Muscle layer of duodenum (tissue), 2 donors: ENCODE measurements around the gene AHSA1.

ENCODE experiments used
- H3K27ac ChIP-seq: one replicate; pipeline ENCODE4 v1.7.0; 2013; ENCODE audit warnings: mild to moderate bottlenecking, low read length
- H3K27me3 ChIP-seq: one replicate; pipeline ENCODE4 v1.7.0; 2013; ENCODE audit warnings: low read depth, mild to moderate bottlenecking, control low read depth, low read length
- H3K36me3 ChIP-seq, 2 donors: one replicate each; pipeline ENCODE4 v1.7.0; 2013; ENCODE audit warnings: low read length in 2 of 2, control low read depth in 1 of 2, mild to moderate bottlenecking in 1 of 2; ENCODE audit not compliant: insufficient read depth in 2 of 2, control insufficient read depth in 1 of 2
- H3K4me1 ChIP-seq, 2 donors: one replicate each; pipeline ENCODE4 v1.7.0; 2013; ENCODE audit warnings: low read length in 2 of 2, mild to moderate bottlenecking in 2 of 2, control low read depth in 1 of 2, moderate library complexity in 1 of 2; ENCODE audit not compliant: insufficient read depth in 2 of 2, control insufficient read depth in 1 of 2
- H3K4me3 ChIP-seq, 2 donors: one replicate each; pipeline ENCODE4 v1.7.0; 2013; ENCODE audit warnings: low read length in 2 of 2, low read depth in 1 of 2, mild to moderate bottlenecking in 1 of 2
- H3K9me3 ChIP-seq, 2 donors: one replicate each; pipeline ENCODE4 v1.7.0; 2013; ENCODE audit warnings: low read length in 2 of 2, control low read depth in 1 of 2, mild to moderate bottlenecking in 1 of 2; ENCODE audit not compliant: control insufficient read depth in 1 of 2
- donor health status: healthy.

AHSA1 gene

GRCh38 chr14:77495334-77495733, 37.4 kb downstream of the AHSA1 start:
- Histone ChIP-seq H3K27ac (no peak overlapping the region), H3K27me3 (peaks cover 21% of the 10 kb centered on the region), H3K36me3 (no peaks in the 10 kb centered on the region), H3K9me3 (no peaks in the 10 kb centered on the region), H3K4me3 (no peak overlapping the region), H3K4me1 (peaks cover 0 to 16% of the 10 kb centered on the region in 2 donors)

GRCh38 chr14:77498120-77498979, 40.5 kb downstream of the AHSA1 start, which contains the start of gene ISM2:
Gene ISM2, minus strand, starts transcription at chr14:77498816. Its CDS starts 23 bp downstream, at chr14:77498793.
- Histone ChIP-seq H3K36me3 (no peaks in the 10 kb centered on the region), H3K27me3 (peaks cover 22% of the 10 kb centered on the region), H3K4me1 (peaks cover 0 to 16% of the 10 kb centered on the region in 2 donors), H3K4me3 (peak within 1 kb of the TSS in 1 of 2 donors; percentile 71), H3K9me3 (peaks cover 0 to 3% of the 10 kb centered on the region in 2 donors), H3K27ac (no peak within 1 kb of the TSS)

- Histone ChIP-seq H3K36me3 (no peaks in the 10 kb centered on the region), H3K27ac (no peak overlapping the region), H3K4me1 (peaks cover 0 to 16% of the 10 kb centered on the region in 2 donors), H3K9me3 (peaks cover 0 to 4% of the 10 kb centered on the region in 2 donors), H3K27me3 (peaks cover 22% of the 10 kb centered on the region), H3K4me3 (peak overlapping the region in 1 of 2 donors; percentile 71)
Measured at GRCh38 chr14:77498984-77499527, 41.2 kb downstream of the AHSA1 start.

- Histone ChIP-seq H3K27ac (no peak overlapping the region), H3K9me3 (peaks cover 0 to 6% of the 10 kb centered on the region in 2 donors), H3K4me3 (no peak overlapping the region), H3K27me3 (peaks cover 22% of the 10 kb centered on the region), H3K36me3 (no peaks in the 10 kb centered on the region), H3K4me1 (peaks cover 0 to 16% of the 10 kb centered on the region in 2 donors)
Measured at GRCh38 chr14:77502109-77502782, 44.4 kb downstream of the AHSA1 start.

- no peak overlapping the region for H3K27ac ChIP-seq
- H3K4me3 ChIP-seq, result no peak overlapping the region
- H3K36me3 ChIP-seq, result peaks cover 2 to 3% of the 10 kb centered on the region in 2 donors
- peaks cover 0 to 6% of the 10 kb centered on the region in 2 donors for H3K9me3 ChIP-seq
- peaks cover 18% of the 10 kb centered on the region for H3K27me3 ChIP-seq
- peaks cover 0 to 12% of the 10 kb centered on the region in 2 donors for H3K4me1 ChIP-seq
Measured at GRCh38 chr14:77503138-77503537, 45.2 kb downstream of the AHSA1 start.

GRCh38 chr14:77505031-77505430, 47.1 kb downstream of the AHSA1 start:
- no peak overlapping the region for H3K27ac ChIP-seq
- peaks cover 0 to 6% of the 10 kb centered on the region in 2 donors for H3K9me3 ChIP-seq
- H3K4me1 ChIP-seq, result no peaks in the 10 kb centered on the region
- peaks cover 13 to 17% of the 10 kb centered on the region in 2 donors for H3K36me3 ChIP-seq
- peaks cover 5% of the 10 kb centered on the region for H3K27me3 ChIP-seq
- no peak overlapping the region for H3K4me3 ChIP-seq

- Histone ChIP-seq H3K36me3 (peaks cover 32% of the 10 kb centered on the region in 2 donors), H3K27ac (no peak overlapping the region)
Measured at GRCh38 chr14:77507762-77508161, 49.9 kb downstream of the AHSA1 start.

GRCh38 chr14:77508249-77508648, 50.4 kb downstream of the AHSA1 start:
- H3K27ac ChIP-seq, result no peak overlapping the region
- peaks cover 32% of the 10 kb centered on the region in 2 donors for H3K36me3 ChIP-seq

More at GRCh38 chr14:77507762-77508161, 49.9 kb downstream of the AHSA1 start:
- Histone ChIP-seq H3K4me3 (no peak overlapping the region), H3K9me3 (peaks cover 0 to 6% of the 10 kb centered on the region in 2 donors), H3K4me1 (no peaks in the 10 kb centered on the region), H3K27me3 (no peaks in the 10 kb centered on the region)

GRCh38 chr14:77508876-77509275, 51.0 kb downstream of the AHSA1 start:
- Histone ChIP-seq H3K4me3 (no peak overlapping the region), H3K27ac (no peak overlapping the region), H3K4me1 (no peaks in the 10 kb centered on the region), H3K36me3 (peaks cover 32 to 34% of the 10 kb centered on the region in 2 donors), H3K9me3 (peaks cover 0 to 2% of the 10 kb centered on the region in 2 donors), H3K27me3 (no peaks in the 10 kb centered on the region)

More at GRCh38 chr14:77508249-77508648, 50.4 kb downstream of the AHSA1 start:
- Histone ChIP-seq H3K4me3 (no peak overlapping the region), H3K9me3 (peaks cover 0 to 3% of the 10 kb centered on the region in 2 donors), H3K4me1 (no peaks in the 10 kb centered on the region), H3K27me3 (no peaks in the 10 kb centered on the region)

- Histone ChIP-seq H3K27me3 (no peaks in the 10 kb centered on the region), H3K4me3 (no peak overlapping the region), H3K36me3 (peaks cover 34 to 39% of the 10 kb centered on the region in 2 donors), H3K27ac (no peak overlapping the region), H3K4me1 (no peaks in the 10 kb centered on the region), H3K9me3 (no peaks in the 10 kb centered on the region)
Measured at GRCh38 chr14:77509366-77509765, 51.5 kb downstream of the AHSA1 start.
